ENCODE measurements around the gene CFI. TPM values are rescaled to one million over a fixed set of nuclear protein-coding genes. Genes with fewer than 3 reads are reported as not detected.

CFI gene
- total RNA-seq, 2 experiments from 2014 or later = not detected

GRCh38 chr4:109764376-109764775, 37.4 kb downstream of the CFI start:
- Mint-ChIP-seq H3K27ac (no peak overlapping the region), H3K27me3 (peaks cover 10% of the 10 kb centered on the region), H3K4me1 (no peaks in the 10 kb centered on the region), H3K9me3 (no peaks in the 10 kb centered on the region), H3K4me3 (no peak overlapping the region), H3K36me3 (no peaks in the 10 kb centered on the region)
- ATAC-seq (ENCODE audit: low read depth) (no peak), DNase-seq (no peak)
- POLR2A ChIA-PET = no interaction called here

GRCh38 chr4:109760682-109761081, 41.1 kb downstream of the CFI start:
- Mint-ChIP-seq H3K27me3 (peaks cover 11% of the 10 kb centered on the region), H3K4me1 (no peaks in the 10 kb centered on the region), H3K36me3 (no peaks in the 10 kb centered on the region), H3K4me3 (no peak overlapping the region), H3K9me3 (no peaks in the 10 kb centered on the region), H3K27ac (no peak overlapping the region)
- ATAC-seq (ENCODE audit: low read depth) (no peak), DNase-seq (no peak)
- POLR2A ChIA-PET = no interaction called here

GRCh38 chr4:109755656-109756055, 46.1 kb downstream of the CFI start:
- Mint-ChIP-seq H3K4me1 (no peaks in the 10 kb centered on the region), H3K9me3 (no peaks in the 10 kb centered on the region), H3K27me3 (peaks cover 12% of the 10 kb centered on the region), H3K36me3 (no peaks in the 10 kb centered on the region), H3K4me3 (no peak overlapping the region), H3K27ac (no peak overlapping the region)
- ATAC-seq (ENCODE audit: low read depth) (no peak), DNase-seq (no peak)
- POLR2A ChIA-PET = interaction anchor here (1.1 kb wide), 1 partner anchor 323 kb away, joined by 3 read pairs; no protein-coding TSS in a partner anchor

GRCh38 chr4:109754093-109754857, 47.5 kb downstream of the CFI start:
- Mint-ChIP-seq H3K27me3 (peaks cover 8% of the 10 kb centered on the region), H3K9me3 (no peaks in the 10 kb centered on the region), H3K4me3 (no peak overlapping the region), H3K36me3 (no peaks in the 10 kb centered on the region), H3K4me1 (no peaks in the 10 kb centered on the region), H3K27ac (no peak overlapping the region)
- peak; percentile 37 for DNase-seq
- ATAC-seq (ENCODE audit: low read depth) = peak; percentile 85
- POLR2A ChIA-PET = interaction anchor here (1.1 kb wide), 1 partner anchor 321 kb away, joined by 3 read pairs; no protein-coding TSS in a partner anchor

- Mint-ChIP-seq H3K9me3 (no peaks in the 10 kb centered on the region), H3K27me3 (peaks cover 8% of the 10 kb centered on the region), H3K4me1 (no peaks in the 10 kb centered on the region), H3K27ac (no peak overlapping the region), H3K36me3 (no peaks in the 10 kb centered on the region), H3K4me3 (no peak overlapping the region)
- ATAC-seq (ENCODE audit: low read depth) (no peak), DNase-seq (no peak)
- POLR2A ChIA-PET = no interaction called here
Observed at GRCh38 chr4:109752525-109752924, 49.3 kb downstream of the CFI start.

GRCh38 chr4:109751852-109752251, 49.9 kb downstream of the CFI start:
- no peak overlapping the region for H3K27ac Mint-ChIP-seq
- H3K4me3 Mint-ChIP-seq = no peak overlapping the region
- no peaks in the 10 kb centered on the region for H3K9me3 Mint-ChIP-seq
- ATAC-seq (ENCODE audit: low read depth) (no peak), DNase-seq (no peak)
- H3K36me3 Mint-ChIP-seq = no peaks in the 10 kb centered on the region
- no peaks in the 10 kb centered on the region for H3K4me1 Mint-ChIP-seq
- peaks cover 8% of the 10 kb centered on the region for H3K27me3 Mint-ChIP-seq
- POLR2A ChIA-PET = no interaction called here

- no peak overlapping the region for H3K27ac Mint-ChIP-seq
- no peaks in the 10 kb centered on the region for H3K4me1 Mint-ChIP-seq
- ATAC-seq (ENCODE audit: low read depth) = no peak
- H3K36me3 Mint-ChIP-seq = no peaks in the 10 kb centered on the region
- H3K27me3 Mint-ChIP-seq = peaks cover 3% of the 10 kb centered on the region
- H3K9me3 Mint-ChIP-seq = no peaks in the 10 kb centered on the region
- no peak overlapping the region for H3K4me3 Mint-ChIP-seq
- POLR2A ChIA-PET = interaction anchor here (1.1 kb wide), 1 partner anchor 60 kb away, joined by 3 read pairs; no protein-coding TSS in a partner anchor
- DNase-seq = no peak
Observed at GRCh38 chr4:109750652-109751244, 51.1 kb downstream of the CFI start.

- POLR2A ChIA-PET = no interaction called here
- Mint-ChIP-seq H3K4me3 (no peak overlapping the region), H3K36me3 (no peaks in the 10 kb centered on the region), H3K27ac (no peak overlapping the region), H3K4me1 (no peaks in the 10 kb centered on the region), H3K27me3 (peaks cover 3% of the 10 kb centered on the region), H3K9me3 (no peaks in the 10 kb centered on the region)
- DNase-seq (no peak), ATAC-seq (ENCODE audit: low read depth) (no peak)
Observed at GRCh38 chr4:109749388-109750082, 52.3 kb downstream of the CFI start.

GRCh38 chr4:109748114-109748513, 53.7 kb downstream of the CFI start:
- DNase-seq (no peak), ATAC-seq (ENCODE audit: low read depth) (no peak)
- Mint-ChIP-seq H3K9me3 (no peaks in the 10 kb centered on the region), H3K4me1 (no peaks in the 10 kb centered on the region), H3K27me3 (peaks cover 6% of the 10 kb centered on the region), H3K4me3 (no peak overlapping the region), H3K27ac (no peak overlapping the region), H3K36me3 (no peaks in the 10 kb centered on the region)
- POLR2A ChIA-PET = no interaction called here

- peaks cover 8% of the 10 kb centered on the region for H3K27me3 Mint-ChIP-seq
- DNase-seq = no peak
- no peaks in the 10 kb centered on the region for H3K9me3 Mint-ChIP-seq
- no peak overlapping the region for H3K4me3 Mint-ChIP-seq
- ATAC-seq (ENCODE audit: low read depth) = no peak
- no peak overlapping the region for H3K27ac Mint-ChIP-seq
- H3K4me1 Mint-ChIP-seq = no peaks in the 10 kb centered on the region
- H3K36me3 Mint-ChIP-seq = no peaks in the 10 kb centered on the region
- POLR2A ChIA-PET = no interaction called here
Observed at GRCh38 chr4:109746728-109747127, 55.1 kb downstream of the CFI start.

GRCh38 chr4:109745830-109746229, 56.0 kb downstream of the CFI start:
- Mint-ChIP-seq H3K9me3 (no peaks in the 10 kb centered on the region), H3K4me3 (no peak overlapping the region), H3K36me3 (no peaks in the 10 kb centered on the region), H3K27me3 (peaks cover 8% of the 10 kb centered on the region), H3K27ac (no peak overlapping the region), H3K4me1 (no peaks in the 10 kb centered on the region)
- DNase-seq (no peak), ATAC-seq (ENCODE audit: low read depth) (no peak)
- POLR2A ChIA-PET = no interaction called here

GRCh38 chr4:109739547-109739946, 62.3 kb downstream of the CFI start:
- H3K27me3 Mint-ChIP-seq = peaks cover 10% of the 10 kb centered on the region
- no peak for ATAC-seq (ENCODE audit: low read depth)

GRCh38 chr4:109738104-109738872, 63.5 kb downstream of the CFI start:
- no peaks in the 10 kb centered on the region for H3K4me1 Mint-ChIP-seq
- H3K9me3 Mint-ChIP-seq = no peaks in the 10 kb centered on the region
- no peak overlapping the region for H3K4me3 Mint-ChIP-seq
- ATAC-seq (ENCODE audit: low read depth) (no peak), DNase-seq (no peak)
- no peak overlapping the region for H3K27ac Mint-ChIP-seq
- H3K27me3 Mint-ChIP-seq = peaks cover 6% of the 10 kb centered on the region
- POLR2A ChIA-PET = interaction anchor here (1.0 kb wide), 1 partner anchor 8 kb away, joined by 3 read pairs; no protein-coding TSS in a partner anchor
- H3K36me3 Mint-ChIP-seq = no peaks in the 10 kb centered on the region

More at GRCh38 chr4:109739547-109739946, 62.3 kb downstream of the CFI start:
- Mint-ChIP-seq H3K4me3 (no peak overlapping the region), H3K4me1 (no peaks in the 10 kb centered on the region), H3K27ac (no peak overlapping the region), H3K9me3 (no peaks in the 10 kb centered on the region), H3K36me3 (no peaks in the 10 kb centered on the region)
- POLR2A ChIA-PET = interaction anchor here (1.0 kb wide), 1 partner anchor 9 kb away, joined by 3 read pairs; no protein-coding TSS in a partner anchor
- DNase-seq = no peak

All from activated naive CD8-positive, alpha-beta T cell treated with anti-CD3 and anti-CD28 coated beads, Interleukin-2, amount 10 ng/mL, durations not matched to agents 7 days and 5 days (primary cell).